Activated naive CD4-positive, alpha-beta T cell treated with anti-CD3 and anti-CD28 coated beads for 36 hours (primary cell): ENCODE data around the gene HSFX2. TPM values are rescaled to one million over a fixed set of nuclear protein-coding genes. Genes with fewer than 3 reads are reported as not detected.
"Not testable (repeated sequence)": the region's sequence is repeated elsewhere in the genome, so short reads cannot be mapped to it uniquely, and the experiment has no call there.

Experiments
- CTCF ChIA-PET: fragments of 350-600 bp; sonication (Branson Sonifier 250); formaldehyde crosslinking; loops from one replicate; lab custom pipeline; 2021; ENCODE audit warnings: antibody characterized with exemption; lab: Charles Lee
- DNase-seq: peaks from one replicate; pipeline ENCODE4 v3.0.0-alpha.2; 2020
- H3K27ac Mint-ChIP-seq: one replicate; pipeline ENCODE4 v1.8.0; 2021; ENCODE audit warnings: mild to moderate bottlenecking, mixed read lengths
- H3K27me3 Mint-ChIP-seq: one replicate; pipeline ENCODE4 v1.8.0; 2021; ENCODE audit warnings: low read depth, mixed read lengths
- H3K36me3 Mint-ChIP-seq: one replicate; pipeline ENCODE4 v1.8.0; 2021; ENCODE audit warnings: low read depth, mixed read lengths
- H3K4me1 Mint-ChIP-seq: one replicate; pipeline ENCODE4 v1.8.0; 2021; ENCODE audit warnings: low read depth, mixed read lengths
- H3K4me3 Mint-ChIP-seq: one replicate; pipeline ENCODE4 v1.8.0; 2021; ENCODE audit warnings: mild to moderate bottlenecking, moderate library complexity, mixed read lengths
- H3K9me3 Mint-ChIP-seq: one replicate; pipeline ENCODE4 v1.8.0; 2021; ENCODE audit warnings: mixed read lengths
- intact Hi-C: fragments of 100-400 bp; cut with micrococcal nuclease; formaldehyde crosslinking; loops from one replicate; pipeline ENCODE4 v1.15.1; 2023
- total RNA-seq, 2 experiments: library from RNA; stranded (reverse); gene quantifications; one replicate each; pipeline ENCODE4 v1.2.3, GENCODE V29; 2021

The HSFX2 gene
- total RNA-seq, 2 experiments from 2014 or later = not detected

DNA sequence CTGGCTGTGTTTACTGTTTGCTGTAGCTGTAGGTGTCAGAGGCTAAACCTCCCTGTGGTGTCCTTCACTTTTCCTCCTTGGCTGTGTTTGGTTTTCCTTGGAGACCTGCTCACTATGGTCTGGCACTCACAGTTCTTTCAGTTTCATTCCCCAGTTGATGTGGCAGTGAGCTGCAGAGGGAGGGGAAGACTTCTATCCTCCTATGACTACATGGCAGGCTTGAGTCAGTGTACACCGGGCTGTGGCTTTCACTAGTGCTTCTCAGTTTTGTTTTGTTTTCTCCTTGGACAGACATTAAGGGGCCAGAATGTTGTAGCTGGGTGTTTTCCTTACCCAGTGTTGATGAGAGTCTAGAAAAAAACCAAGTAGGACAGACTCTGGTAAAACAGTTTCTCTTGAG lies 21.7 kb downstream of the HSFX2 start:
- not testable (repeated sequence) for H3K27me3 Mint-ChIP-seq, DNase-seq

DNA sequence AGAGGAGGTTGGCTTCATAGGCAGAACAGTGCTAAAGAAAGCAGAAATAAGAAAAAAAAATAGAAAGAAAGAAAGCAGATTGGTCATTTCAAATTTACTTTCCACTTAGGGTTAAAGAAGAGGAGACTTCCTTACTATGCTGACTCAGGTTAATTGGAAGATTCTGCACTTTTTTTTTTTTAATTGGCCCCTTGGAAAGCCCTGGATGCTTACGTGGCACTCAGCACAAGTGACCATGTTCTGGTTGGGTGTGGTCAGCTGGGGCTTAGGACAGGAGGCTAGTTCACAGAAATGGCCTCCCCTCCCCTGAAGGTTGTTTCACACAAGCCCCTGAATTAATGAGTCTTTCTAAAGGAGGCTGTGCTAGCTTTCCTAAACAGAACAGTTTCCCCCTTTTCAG lies 22.4 kb downstream of the HSFX2 start:
- Mint-ChIP-seq H3K4me1 (peaks cover 3% of the 10 kb centered on the region), H3K27ac (no peak overlapping the region), H3K4me3 (no peak overlapping the region), H3K36me3 (no peaks in the 10 kb centered on the region), H3K9me3 (no peaks in the 10 kb centered on the region), H3K27me3 (peaks cover 4% of the 10 kb centered on the region)
- no peak for DNase-seq
- intact Hi-C loops = no loop called here
- CTCF ChIA-PET = no interaction called here

More for the DNA sequence above, 21.7 kb downstream of the HSFX2 start:
- intact Hi-C loops, H3K27ac Mint-ChIP-seq, CTCF ChIA-PET, H3K9me3 Mint-ChIP-seq, H3K36me3 Mint-ChIP-seq, H3K4me1 Mint-ChIP-seq, H3K4me3 Mint-ChIP-seq: not testable (repeated sequence)

DNA sequence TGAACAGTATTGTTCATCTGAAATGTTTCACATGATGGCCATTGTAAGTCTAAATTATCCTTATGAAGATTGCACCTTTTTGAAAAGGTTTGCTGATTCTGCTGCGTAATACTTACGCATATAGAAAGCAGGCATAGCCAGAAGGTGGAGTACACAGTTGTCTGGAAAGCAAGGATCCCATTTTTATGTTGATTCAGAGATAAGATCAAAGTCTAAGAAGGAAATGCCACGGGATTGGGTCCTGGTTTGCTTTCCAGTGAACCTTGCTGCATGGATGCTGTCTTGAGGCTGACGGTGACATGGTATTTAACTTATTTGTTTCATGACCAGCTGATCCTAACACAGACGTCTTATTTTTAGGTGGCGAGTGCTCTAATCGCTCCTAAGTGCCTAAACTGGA lies 23.3 kb downstream of the HSFX2 start:
- CTCF ChIA-PET = no interaction called here
- Mint-ChIP-seq H3K4me1 (peaks cover 3% of the 10 kb centered on the region), H3K27me3 (peaks cover 4% of the 10 kb centered on the region), H3K27ac (no peak overlapping the region), H3K9me3 (no peaks in the 10 kb centered on the region), H3K36me3 (no peaks in the 10 kb centered on the region), H3K4me3 (no peak overlapping the region)
- intact Hi-C loops = no loop called here
- DNase-seq = no peak

DNA sequence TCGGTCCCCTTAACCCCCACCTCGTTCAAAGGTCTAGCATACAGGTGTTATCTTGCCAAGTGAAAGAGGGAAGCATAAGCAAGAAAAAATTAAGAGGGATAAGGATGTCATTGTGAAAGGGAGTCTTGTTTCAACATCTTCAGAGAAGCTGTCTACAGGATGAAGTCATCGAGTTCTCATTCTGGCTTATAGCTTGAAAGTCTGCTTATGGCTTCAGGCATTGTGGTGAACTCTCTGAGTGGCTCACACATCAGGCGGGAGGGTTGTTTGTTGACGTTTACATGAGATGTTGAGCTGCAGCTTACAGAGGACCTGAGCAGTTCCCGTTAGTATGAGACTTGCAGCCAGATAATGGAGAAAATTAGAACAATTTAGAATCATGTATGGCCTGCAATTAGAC lies 24.4 kb downstream of the HSFX2 start:
- Mint-ChIP-seq H3K4me3 (no peak overlapping the region), H3K4me1 (peaks cover 3% of the 10 kb centered on the region), H3K9me3 (no peaks in the 10 kb centered on the region), H3K27me3 (peaks cover 4% of the 10 kb centered on the region), H3K36me3 (no peaks in the 10 kb centered on the region), H3K27ac (no peak overlapping the region)
- CTCF ChIA-PET = no interaction called here
- intact Hi-C loops = no loop called here
- no peak for DNase-seq

DNA sequence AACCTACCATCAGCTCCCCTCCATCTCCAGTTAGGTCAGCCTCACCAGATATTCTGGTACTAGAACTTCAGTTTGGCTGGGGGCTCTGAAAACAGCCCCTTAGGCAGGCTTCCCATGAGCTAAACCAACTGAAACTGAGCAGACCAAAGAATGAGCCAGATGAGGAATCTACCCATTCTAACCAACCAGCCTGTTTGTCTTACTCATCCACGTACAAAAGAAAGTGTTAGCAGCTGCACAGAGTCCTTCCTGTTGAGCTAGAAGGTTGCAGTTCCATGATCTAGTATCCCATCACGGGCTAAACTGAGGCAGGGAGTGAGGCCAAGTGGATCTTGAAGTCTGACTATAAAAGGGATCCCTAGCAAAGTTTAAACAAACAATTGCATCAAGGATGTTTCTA lies 25.3 kb downstream of the HSFX2 start:
- intact Hi-C loops = no loop called here
- DNase-seq = no peak
- H3K27ac Mint-ChIP-seq = no peak overlapping the region
- peaks cover 3% of the 10 kb centered on the region for H3K4me1 Mint-ChIP-seq
- no peaks in the 10 kb centered on the region for H3K36me3 Mint-ChIP-seq
- H3K27me3 Mint-ChIP-seq = peaks cover 4% of the 10 kb centered on the region
- no peaks in the 10 kb centered on the region for H3K9me3 Mint-ChIP-seq
- no peak overlapping the region for H3K4me3 Mint-ChIP-seq
- CTCF ChIA-PET = no interaction called here

DNA sequence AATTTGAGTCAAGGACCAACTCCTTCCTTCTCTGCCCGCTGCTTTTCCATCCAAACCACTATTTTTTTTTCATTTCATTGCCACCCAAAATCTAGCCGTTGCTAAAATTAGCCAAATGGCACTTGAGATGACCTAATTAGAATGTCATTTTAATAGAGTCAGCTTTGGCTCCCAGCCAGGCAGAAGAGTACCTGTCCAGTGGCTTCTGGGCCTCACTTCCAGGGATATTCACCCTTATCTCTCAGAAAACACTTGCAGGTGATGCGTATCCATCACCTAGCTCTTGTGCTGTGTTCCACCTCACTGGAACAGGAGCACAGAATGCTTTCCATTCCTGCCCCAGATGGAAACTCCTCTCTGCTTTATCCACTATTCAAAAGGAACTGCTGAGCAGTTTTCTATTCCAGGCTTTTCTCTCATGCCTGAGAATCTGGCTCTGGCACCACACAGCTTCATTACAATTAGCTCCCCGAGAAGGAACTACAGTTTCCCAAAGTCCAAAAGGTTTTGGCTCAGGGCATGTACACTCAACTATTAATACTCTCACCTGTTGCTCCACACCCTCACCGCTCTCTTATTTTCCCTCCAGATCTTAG lies 26.3 kb downstream of the HSFX2 start:
- CTCF ChIA-PET = no interaction called here
- Mint-ChIP-seq H3K4me1 (peaks cover 3% of the 10 kb centered on the region), H3K9me3 (no peaks in the 10 kb centered on the region), H3K27ac (no peak overlapping the region), H3K27me3 (peaks cover 4% of the 10 kb centered on the region), H3K4me3 (no peak overlapping the region), H3K36me3 (no peaks in the 10 kb centered on the region)
- intact Hi-C loops = no loop called here
- DNase-seq = no peak

DNA sequence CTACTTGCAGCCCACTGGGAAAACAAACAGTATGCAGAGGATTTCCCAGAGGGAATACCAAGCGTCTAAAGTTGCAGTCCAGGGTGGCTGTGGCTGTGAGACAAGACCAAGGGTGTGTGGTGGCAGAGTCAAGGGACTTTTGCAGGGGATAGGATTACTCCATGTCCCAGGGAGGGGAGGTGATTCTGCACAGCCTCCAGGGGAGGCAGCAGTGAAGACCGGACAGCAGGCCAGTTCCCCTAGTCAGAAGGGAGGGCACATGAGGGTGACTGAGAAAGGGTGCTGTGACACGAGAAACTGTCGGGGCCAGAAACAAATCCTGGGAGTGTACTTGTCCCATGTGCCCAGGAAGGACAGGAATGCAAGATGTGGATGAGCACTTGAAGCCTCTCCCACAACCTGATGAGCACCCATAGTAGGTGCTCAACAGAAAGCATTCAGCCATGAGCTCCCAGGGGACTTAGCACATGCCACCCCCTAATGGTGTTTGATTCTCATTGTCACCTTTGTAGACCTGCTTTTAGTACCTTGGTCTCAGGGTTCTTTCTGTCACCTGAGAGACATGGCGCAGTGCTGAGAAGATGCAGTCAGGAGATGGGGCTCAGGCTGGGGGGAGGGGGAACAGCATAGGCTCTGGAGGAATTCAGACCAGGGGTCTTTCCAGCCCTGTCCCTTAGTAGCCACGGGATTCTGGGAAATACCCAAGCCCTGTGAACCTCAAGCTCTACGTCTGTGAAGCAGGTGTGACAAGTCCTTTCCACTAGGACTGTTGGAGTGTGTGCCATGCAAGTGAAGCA lies 27.3 kb downstream of the HSFX2 start:
- Mint-ChIP-seq H3K4me1 (peaks cover 1% of the 10 kb centered on the region), H3K27ac (no peak overlapping the region), H3K36me3 (no peaks in the 10 kb centered on the region), H3K9me3 (no peaks in the 10 kb centered on the region), H3K27me3 (peaks cover 4% of the 10 kb centered on the region), H3K4me3 (no peak overlapping the region)
- CTCF ChIA-PET = no interaction called here
- intact Hi-C loops = no loop called here
- no peak for DNase-seq

DNA sequence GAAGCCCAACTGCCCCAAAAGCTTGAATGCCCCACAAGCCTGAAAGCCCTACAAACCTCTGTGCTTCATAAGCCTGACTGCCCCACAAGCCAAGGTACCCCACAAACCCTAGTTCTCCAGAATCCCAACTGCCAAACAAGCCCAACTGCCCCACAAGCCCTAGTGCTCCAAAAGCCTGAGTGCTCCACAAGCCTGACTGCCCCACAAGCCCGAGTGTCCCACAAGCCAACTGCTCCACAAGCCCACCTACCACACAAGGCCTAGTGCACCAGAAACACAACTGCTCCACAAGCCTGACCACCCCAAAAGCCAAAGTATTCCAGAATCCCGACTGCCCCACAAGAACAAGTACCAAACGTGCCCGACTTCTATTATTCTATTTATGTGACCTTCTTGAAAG lies 31.8 kb downstream of the HSFX2 start:
- no peaks in the 10 kb centered on the region for H3K9me3 Mint-ChIP-seq
- H3K36me3 Mint-ChIP-seq = no peaks in the 10 kb centered on the region
- CTCF ChIA-PET = no interaction called here
- H3K27ac Mint-ChIP-seq = no peak overlapping the region
- intact Hi-C loops = no loop called here
- DNase-seq = no peak
- no peaks in the 10 kb centered on the region for H3K27me3 Mint-ChIP-seq
- no peaks in the 10 kb centered on the region for H3K4me1 Mint-ChIP-seq
- H3K4me3 Mint-ChIP-seq = no peak overlapping the region

DNA sequence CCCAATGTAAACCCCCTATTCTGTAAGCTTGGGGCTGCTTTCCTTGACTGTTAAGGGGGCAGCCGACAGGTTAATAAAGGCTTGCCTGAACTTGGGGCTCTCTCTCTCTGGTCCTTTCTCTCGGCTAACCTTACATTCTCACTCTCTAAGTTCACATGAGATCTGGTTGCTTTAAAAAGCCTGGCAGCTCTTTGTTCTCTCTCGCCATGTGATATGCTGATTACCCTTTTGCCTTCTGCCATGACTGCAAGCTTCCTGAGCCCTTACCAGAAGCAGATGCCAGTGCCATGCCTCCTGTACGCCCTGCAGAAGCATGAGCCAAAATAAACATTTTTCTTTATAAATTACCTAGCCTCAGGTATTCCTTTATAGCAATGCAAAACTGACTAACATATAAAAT lies 39.9 kb downstream of the HSFX2 start:
- H3K4me3 Mint-ChIP-seq, intact Hi-C loops: not testable (repeated sequence)

DNA sequence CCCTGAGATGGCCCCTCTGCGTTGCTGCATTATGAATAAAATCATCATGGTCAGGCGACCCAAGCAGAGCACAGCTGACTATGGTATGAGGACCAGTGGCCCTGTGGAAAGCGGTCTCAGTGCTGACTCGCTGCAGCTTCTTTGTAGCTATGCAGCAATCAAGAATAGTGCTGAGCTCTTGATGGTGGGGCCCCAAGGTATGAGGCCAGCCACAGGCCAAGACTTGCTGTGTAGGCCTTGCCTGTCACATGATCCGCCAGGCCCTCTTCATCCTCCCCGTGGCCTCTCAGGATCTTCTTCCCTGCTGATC lies 43.2 kb downstream of the HSFX2 start:
- H3K4me1 Mint-ChIP-seq, H3K27ac Mint-ChIP-seq, CTCF ChIA-PET, intact Hi-C loops, H3K27me3 Mint-ChIP-seq, H3K4me3 Mint-ChIP-seq, H3K9me3 Mint-ChIP-seq, DNase-seq, H3K36me3 Mint-ChIP-seq: not testable (repeated sequence)

More for the DNA sequence above, 39.9 kb downstream of the HSFX2 start:
- CTCF ChIA-PET, H3K9me3 Mint-ChIP-seq, DNase-seq, H3K27ac Mint-ChIP-seq, H3K4me1 Mint-ChIP-seq, H3K36me3 Mint-ChIP-seq, H3K27me3 Mint-ChIP-seq: not testable (repeated sequence)

DNA sequence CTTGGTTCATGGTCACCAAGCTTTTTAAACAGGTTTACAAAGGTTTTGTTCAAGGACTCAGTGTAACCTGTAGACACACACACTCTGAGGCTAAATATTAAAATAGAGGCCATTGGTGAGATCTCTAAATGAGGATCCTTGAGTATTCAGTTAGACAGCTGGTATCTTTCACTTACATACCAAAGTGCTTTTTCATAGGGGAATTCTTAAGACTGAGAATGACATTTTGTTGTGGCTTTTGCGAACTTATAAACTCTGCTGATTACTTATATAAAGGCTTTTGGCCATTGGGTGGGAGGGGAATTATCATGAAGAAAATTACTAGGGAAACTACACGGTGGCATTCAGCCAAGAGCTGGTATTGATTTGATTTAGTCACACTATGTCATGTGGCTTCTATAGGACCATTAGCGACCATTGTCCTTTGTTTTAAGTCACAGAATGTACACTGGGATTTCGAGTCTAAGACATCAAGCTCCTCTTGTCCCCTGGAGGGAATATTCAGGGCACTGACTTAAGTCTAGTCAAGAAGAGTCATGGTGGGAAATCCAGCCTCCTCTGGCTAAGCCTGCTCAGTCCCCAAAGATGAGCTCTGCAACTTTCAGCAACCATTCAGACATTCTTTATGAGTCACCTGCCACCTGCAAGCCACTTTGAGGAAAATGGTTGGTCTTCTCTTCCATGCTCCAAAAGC lies 43.7 kb downstream of the HSFX2 start:
- H3K4me1 Mint-ChIP-seq, H3K36me3 Mint-ChIP-seq, DNase-seq, H3K4me3 Mint-ChIP-seq, H3K27me3 Mint-ChIP-seq, intact Hi-C loops, H3K27ac Mint-ChIP-seq, H3K9me3 Mint-ChIP-seq, CTCF ChIA-PET: not testable (repeated sequence)

DNA sequence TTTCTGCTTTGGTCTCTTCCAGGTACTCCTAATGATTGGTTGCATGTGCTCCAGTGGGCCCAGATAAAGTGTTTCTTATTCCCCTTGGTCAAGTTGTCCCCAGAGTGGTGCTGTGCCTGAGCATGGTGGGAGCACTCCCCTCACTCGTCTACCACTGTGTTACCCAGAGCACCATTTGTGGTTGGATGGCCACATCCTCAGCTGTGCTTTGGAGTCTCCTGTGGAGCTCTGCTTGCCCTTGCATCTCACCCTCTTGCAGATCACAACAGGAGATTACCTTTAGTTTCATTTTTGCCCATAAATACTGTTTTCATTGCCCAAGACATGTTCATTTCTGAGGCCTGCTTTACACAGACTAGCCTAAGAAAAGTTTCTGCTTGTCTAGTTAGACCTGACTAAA lies 44.7 kb downstream of the HSFX2 start:
- DNase-seq, H3K27ac Mint-ChIP-seq, H3K4me1 Mint-ChIP-seq, H3K36me3 Mint-ChIP-seq, intact Hi-C loops, H3K27me3 Mint-ChIP-seq, H3K4me3 Mint-ChIP-seq, CTCF ChIA-PET, H3K9me3 Mint-ChIP-seq: not testable (repeated sequence)

DNA sequence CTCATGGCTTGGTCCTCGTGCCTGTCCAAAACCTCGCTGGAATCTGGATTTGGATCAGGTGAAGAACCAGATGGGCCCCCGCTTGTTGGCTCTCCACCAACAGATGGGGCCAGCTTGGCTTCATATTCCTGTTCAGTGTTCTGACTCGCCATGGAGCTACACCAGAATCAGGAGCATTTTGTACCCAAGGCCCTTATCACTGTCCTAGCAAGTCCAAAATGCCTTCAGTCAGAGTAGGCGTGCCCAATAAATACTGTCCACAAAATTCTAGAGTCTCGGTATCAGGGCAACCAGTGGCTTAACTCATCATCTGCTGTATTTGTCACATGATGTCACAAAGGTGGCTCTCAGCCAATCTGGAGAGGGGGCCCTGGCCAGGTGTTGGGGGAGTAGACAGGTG lies 45.4 kb downstream of the HSFX2 start, which contains the start of gene HSFX3:
Gene HSFX3, minus strand, starts transcription at position 224 of the 400 bp plus-strand sequence. Its CDS starts 72 bp downstream, at position 152.
- DNase-seq, H3K9me3 Mint-ChIP-seq, H3K27me3 Mint-ChIP-seq, CTCF ChIA-PET, H3K4me3 Mint-ChIP-seq, H3K4me1 Mint-ChIP-seq, H3K36me3 Mint-ChIP-seq, H3K27ac Mint-ChIP-seq: not testable (repeated sequence)
- intact Hi-C loops = loop anchor here (10.0 kb wide), 1 partner anchor 1165 kb away; no protein-coding TSS in a partner anchor
